Left colon (tissue), 2 donors: ENCODE measurements around the gene BST1. TPM values are rescaled to one million over a fixed set of nuclear protein-coding genes. Genes with fewer than 3 reads are reported as not detected.

Experiments
- ATAC-seq: fragments of 200-7000 bp; cut with Tn5 transposase; one replicate; pipeline ENCODE4 v1.9.1; 2020; ENCODE audit warnings: mild to moderate bottlenecking, moderate library complexity
- DNase-seq, 2 donors: peaks; one replicate each; pipeline ENCODE4 v3.0.0-alpha.2; 2020
- intact Hi-C, 2 donors: fragments of 100-400 bp; cut with DNase I in 1 of 2; cut with micrococcal nuclease in 1 of 2; formaldehyde crosslinking; loops; one replicate each; pipeline versions ENCODE4 v1.11.2 to v1.14.0; 2022; cut with DNase I, micrococcal nuclease
- total RNA-seq, 2 donors: library from RNA; stranded (reverse); fragmentation: NEBNext Ultra II Directional; extraction: Animal tissue kit (Norgen Biotek cat#: 25700); gene quantifications; one replicate each; pipeline ENCODE4 v1.2.1, GENCODE V29; 2021
- donor health status: DM: no; HTN: no; CAD: no.
- donor health status: DM: yes; HTN: yes; CAD: no.

The BST1 gene
- total RNA-seq, 2 donors from 2014 or later: 11.4 to 11.9 TPM

- DNase-seq: no peak
- ATAC-seq: no peak
- intact Hi-C loops: no loop called here
These were observed 62.5 kb downstream of the BST1 start for GRCh38 chr4:15765391-15765790.

DNA sequence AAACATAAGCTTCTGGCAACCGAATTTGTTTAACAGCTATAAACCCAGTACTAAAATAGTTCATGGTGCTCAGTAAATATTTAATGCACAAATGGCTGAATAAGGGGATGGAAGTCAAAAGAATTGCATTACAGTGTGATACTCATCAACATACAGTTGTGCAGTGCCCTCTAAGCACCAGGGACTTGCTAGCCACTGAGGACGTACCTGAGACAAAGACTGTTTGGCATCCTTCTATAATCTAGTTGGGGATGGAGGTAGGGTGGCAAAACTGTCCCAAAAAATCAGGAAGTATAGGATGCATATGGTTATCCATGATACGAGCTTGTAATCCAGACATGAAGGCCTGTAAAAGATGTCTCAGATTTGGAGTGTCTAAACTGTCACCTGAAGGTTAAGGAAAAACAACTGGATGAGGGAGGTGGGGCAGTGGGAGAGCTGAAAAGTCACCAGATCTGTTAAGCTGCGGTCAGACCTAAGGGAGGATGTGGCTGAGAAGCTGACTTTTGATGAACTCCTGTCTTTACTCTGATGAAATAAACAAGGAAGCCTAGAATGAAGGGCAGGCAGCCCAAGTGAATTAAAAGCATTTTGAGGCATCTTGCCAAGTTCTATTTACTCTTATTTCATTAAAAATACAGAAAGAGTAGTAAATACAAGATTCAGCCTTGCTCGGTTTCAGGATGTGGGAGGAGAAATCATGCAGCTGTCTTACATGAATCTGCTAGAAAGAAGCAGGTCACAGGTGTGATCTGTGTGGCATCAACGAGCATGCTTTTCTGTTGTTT, 63.2 kb downstream of the BST1 start:
- DNase-seq: no peak
- peak; percentile 11 for ATAC-seq
- intact Hi-C loops: no loop called here

DNA sequence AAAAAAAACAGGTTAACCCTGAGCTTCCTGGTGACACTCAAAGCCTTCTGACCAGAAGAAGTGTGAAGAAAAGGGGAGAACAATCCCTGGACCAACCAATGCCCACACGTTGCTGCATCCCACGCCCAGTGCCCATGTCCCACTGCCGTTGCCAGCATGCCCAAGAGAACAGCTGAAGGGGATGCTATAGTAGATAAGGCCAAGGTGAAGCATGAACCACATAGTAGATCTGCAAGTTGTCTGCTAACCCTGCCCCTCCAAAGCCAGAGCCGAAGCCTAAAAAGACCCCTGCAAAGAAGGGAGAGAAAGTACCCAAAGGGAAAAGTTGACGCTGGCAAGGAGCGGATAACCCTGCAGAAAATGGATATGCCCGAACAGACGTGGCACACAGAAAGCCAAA, 64.0 kb downstream of the BST1 start:
- DNase-seq (no peak), ATAC-seq (no peak)
- intact Hi-C loops: no loop called here

GRCh38 chr4:15769202-15769601, 66.3 kb downstream of the BST1 start:
- ATAC-seq (no peak), DNase-seq (no peak)
- intact Hi-C loops: no loop called here

- intact Hi-C loops: no loop called here
- no peak for DNase-seq
- no peak for ATAC-seq
These were observed 68.6 kb downstream of the BST1 start for GRCh38 chr4:15771216-15772058.

DNA sequence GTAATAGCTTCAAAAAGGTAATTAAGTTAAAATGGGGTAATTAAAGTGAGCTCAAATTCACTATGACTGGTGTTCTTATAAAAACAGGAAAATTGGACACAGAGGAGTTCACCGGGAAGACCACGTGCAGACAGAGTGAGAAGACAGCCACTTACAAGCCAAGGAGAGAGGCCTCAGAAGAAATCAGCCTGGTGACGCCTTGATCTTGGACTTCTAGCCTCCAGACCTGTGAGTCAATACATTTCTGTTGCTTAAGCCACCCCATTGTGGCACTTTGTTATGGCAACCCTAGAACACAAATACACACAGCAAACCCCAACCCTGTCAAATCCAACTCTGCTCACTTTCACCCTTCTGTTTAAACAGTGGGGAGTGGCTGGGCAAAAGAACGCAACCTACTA, 71.2 kb downstream of the BST1 start:
- intact Hi-C loops: no loop called here
- no peak for DNase-seq
- ATAC-seq: peak; percentile 52

DNA sequence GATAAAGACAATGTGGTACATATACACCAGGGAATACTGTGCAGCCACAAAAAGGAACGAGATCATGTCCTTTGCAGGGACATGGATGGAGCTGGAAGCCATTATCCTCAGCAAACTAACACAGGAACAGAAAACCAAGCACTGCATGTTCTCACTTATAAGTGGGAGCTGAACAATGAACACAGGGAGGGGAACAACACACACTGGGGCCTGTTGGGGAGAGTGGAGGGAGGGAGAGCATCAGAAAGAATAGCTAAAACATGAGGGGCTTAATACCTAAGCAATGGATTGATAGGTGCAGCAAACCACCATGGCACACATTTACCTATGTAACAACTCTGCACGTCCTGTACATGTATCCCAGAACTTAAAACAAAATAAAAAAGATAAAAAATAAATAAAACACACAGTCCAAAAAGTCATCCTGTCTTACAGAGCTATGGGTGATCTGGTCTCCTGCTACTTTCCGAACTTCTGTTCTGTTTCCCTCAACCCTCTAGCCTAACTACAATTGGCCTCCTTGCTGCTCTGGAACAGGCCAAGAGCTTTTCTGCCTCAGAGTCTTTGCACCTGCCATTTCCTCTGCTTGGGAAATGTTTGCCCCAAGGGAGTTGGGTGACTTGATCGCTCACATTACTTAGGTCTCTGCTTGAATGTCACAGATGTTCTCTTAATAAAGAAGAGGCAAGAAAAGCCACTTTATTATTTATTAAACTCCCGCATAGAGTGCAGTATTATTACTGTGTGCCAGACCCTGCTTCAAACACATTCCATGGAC, 74.2 kb downstream of the BST1 start:
- DNase-seq (no peak), ATAC-seq (no peak)
- intact Hi-C loops: no loop called here

- intact Hi-C loops: no loop called here
- ATAC-seq: no peak
- no peak for DNase-seq
These were observed 74.9 kb downstream of the BST1 start for GRCh38 chr4:15777697-15778288.

GRCh38 chr4:15778289-15779241, 75.7 kb downstream of the BST1 start, which contains the start of gene CD38:
CD38 (plus strand) TSS chr4:15778328; CDS start chr4:15778415, 87 bp downstream.
- ATAC-seq (peak; percentile 68), DNase-seq (peak; percentile 56 to 70)
- intact Hi-C loops: no loop called here

DNA sequence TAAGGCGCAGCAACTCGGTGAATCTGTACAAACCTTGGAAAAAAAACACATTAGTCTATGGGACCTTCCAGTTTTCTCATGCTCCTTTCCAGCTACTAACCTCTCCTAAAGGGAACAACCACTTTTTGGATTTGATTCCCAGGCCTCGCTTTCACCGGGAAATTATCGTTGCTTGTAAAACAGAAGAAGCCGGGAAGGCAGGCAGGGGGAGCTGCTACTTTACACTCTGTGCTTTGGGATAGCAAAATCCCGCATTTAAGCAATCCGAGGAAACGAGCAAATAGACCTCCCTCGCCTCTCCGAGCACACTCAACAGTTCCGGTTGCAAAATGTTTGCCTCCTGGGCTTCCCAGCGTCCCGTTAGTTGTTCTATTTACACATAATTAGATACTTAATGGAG, 76.4 kb downstream of the BST1 start:
- intact Hi-C loops: no loop called here
- peak; percentile 60 for ATAC-seq
- DNase-seq: peak; percentile 37 to 44

DNA sequence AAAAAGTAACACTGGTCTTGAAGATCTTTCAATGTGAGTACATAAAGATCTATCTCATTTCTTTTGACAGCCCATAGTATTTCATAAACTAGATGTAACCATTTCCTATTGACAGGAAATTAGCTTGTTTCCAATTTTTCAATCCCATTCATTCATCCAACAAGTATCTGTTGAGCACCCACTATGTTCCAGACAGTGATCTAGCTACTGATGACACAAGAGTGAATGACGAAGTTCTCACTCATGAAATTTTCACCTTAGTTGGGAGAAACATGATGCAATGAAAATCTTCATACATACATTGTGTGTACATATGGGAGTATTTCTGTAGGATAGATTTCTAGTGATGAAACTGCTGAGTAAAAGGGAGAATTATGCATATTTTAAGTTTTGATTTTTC, 76.9 kb downstream of the BST1 start:
- ATAC-seq (no peak), DNase-seq (no peak)
- intact Hi-C loops: no loop called here

DNA sequence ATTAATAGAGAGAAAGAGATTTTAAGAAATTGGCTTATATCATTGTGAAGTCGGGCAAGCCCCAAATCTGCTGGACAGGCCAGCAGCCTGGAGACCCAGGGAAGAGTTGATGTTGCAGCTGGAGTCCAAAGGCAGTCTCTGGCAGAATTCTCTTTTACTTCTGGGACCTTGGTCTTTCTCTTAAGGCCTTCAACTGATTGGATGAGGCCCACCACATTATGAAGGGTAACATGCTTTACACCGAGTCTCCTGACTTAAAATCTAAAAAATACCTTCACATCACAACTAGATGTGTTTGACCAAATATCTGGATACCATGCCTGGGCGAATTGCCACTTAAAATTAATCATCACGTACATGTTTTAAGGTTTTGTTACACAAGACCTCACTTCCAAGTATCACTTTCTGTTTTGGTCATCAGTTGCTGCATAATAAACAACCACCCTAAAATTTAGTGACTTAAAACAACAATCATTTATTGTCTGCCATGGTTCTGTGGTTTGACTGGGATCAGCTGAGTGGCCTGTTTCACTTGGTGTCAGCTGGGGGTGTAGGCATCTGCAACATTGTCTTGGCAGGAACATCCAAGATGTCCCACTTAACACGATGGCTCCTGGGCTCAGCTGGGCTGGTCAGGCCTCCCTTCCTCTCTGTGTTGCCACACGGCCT, 78.7 kb downstream of the BST1 start:
- intact Hi-C loops: no loop called here
- DNase-seq (no peak), ATAC-seq (no peak)

Other genes with a start within 250 kb of the BST1 start
- gene CC2D2A, start 233.2 kb upstream of the BST1 start, total RNA-seq: 1 to 10 TPM; 4.8 to 8.6 TPM
- 10 to 100 TPM; 48.2 to 59.2 TPM for gene FBXL5, start 47.7 kb upstream of the BST1 start, total RNA-seq
- gene FAM200B, start 21.2 kb upstream of the BST1 start, total RNA-seq: 10 to 100 TPM; 33.7 to 33.8 TPM
- gene CD38, start 75.3 kb downstream of the BST1 start, total RNA-seq: 1 to 10 TPM; 1.1 to 5.7 TPM
- 10 to 100 TPM; 39.8 to 82.8 TPM for gene FGFBP1, start 235.7 kb downstream of the BST1 start, total RNA-seq